Measurements from ENCODE around the gene ARHGEF5.

- TF ChIP-seq CTCF (conservative IDR thresholded peaks at IDR 0.05; ENCODE audit: low read length) = no peak
- no peak for TF ChIP-seq EZH2phosphoT487 (IDR thresholded peaks at IDR 0.05; ENCODE audit: borderline replicate concordance)
Observed at GRCh38 chr7:144398291-144398690, 43.1 kb downstream of the ARHGEF5 start.
